Endothelial cell of umbilical vein (primary cell): ENCODE data around the gene LMF2. TPM values are rescaled to one million over a fixed set of nuclear protein-coding genes. Genes with fewer than 3 reads are reported as not detected.

ENCODE experiments used
- BruUV-seq: library from RNA; stranded (reverse); fragments of 400-500 nt; replicated peaks from 2 replicates; lab custom pipeline; 2021; lab: Mats Ljungman, UMichigan
- CTCF ChIA-PET: fragments of 300-600, 350-600 bp; sonication (Branson Sonifier 250); formaldehyde crosslinking; loops from one replicate; lab custom pipeline; 2021; ENCODE audit warnings: antibody characterized with exemption, inconsistent platforms; lab: Charles Lee
- POLR2A ChIA-PET: fragments of 300-600, 350-600 bp; sonication (Branson Sonifier 250); formaldehyde crosslinking; loops from one replicate; lab custom pipeline; 2021; ENCODE audit warnings: antibody characterized with exemption, inconsistent platforms; lab: Charles Lee
- DNase-seq: peaks from one replicate; pipeline ENCODE4 v3.0.0-alpha.2; 2011; ENCODE audit warnings: low read depth, low spot score
- FAIRE-seq: peaks from 2 replicates; lab custom pipeline; 2011; peaks lifted over from hg19 to GRCh38; lab: Jason Lieb, UNC
- H2AFZ ChIP-seq: 2 replicates; pipeline ENCODE4 v1.6.0; 2012; ENCODE audit warnings: low read depth, low read length, control low read depth, inconsistent platforms
- H3K27ac ChIP-seq: 2 replicates; pipeline ENCODE4 v1.5.1; 2011; ENCODE audit warnings: low read depth, mild to moderate bottlenecking, control low read depth, low read length, moderate library complexity; ENCODE audit not compliant: insufficient read depth
- H3K27me3 ChIP-seq, 2 experiments: 2 replicates each; pipeline versions ENCODE4 v1.6.0 to v1.6.1; 2011; ENCODE audit warnings: low read length in 2 of 2, mixed read lengths in 1 of 2; ENCODE audit not compliant: control insufficient read depth in 2 of 2, insufficient read depth in 2 of 2
- H3K36me3 ChIP-seq, 2 experiments: 2 replicates in 1 of 2; 3 replicates in 1 of 2; pipeline ENCODE4 v1.5.1; 2011; ENCODE audit warnings: low read length in 2 of 2, mild to moderate bottlenecking in 1 of 2, moderate library complexity in 1 of 2; ENCODE audit not compliant: control insufficient read depth in 2 of 2, insufficient read depth in 2 of 2; ENCODE audit errors: extremely low read depth in 1 of 2
- H3K4me1 ChIP-seq: 3 replicates; pipeline ENCODE4 v1.5.1; 2011; ENCODE audit warnings: mild to moderate bottlenecking, low read length; ENCODE audit not compliant: control insufficient read depth, insufficient read depth; ENCODE audit errors: extremely low read depth
- H3K4me2 ChIP-seq: 2 replicates; pipeline ENCODE4 v1.6.1; 2011; ENCODE audit warnings: low read length, control low read depth, mixed read lengths; ENCODE audit not compliant: insufficient read depth
- H3K4me3 ChIP-seq, 3 experiments: fragments of 200-600 bp in 1 of 3; sonication (generic), shearing (Covaris generic) in 1 of 3; replicated peaks in 1 of 3; 2 replicates each; pipeline ENCODE4 v1.5.1; 2011 to 2016; ENCODE audit warnings: control low read depth in 3 of 3, low read length in 3 of 3, mild to moderate bottlenecking in 2 of 3, inconsistent platforms in 1 of 3, low read depth in 1 of 3, moderate library complexity in 1 of 3; ENCODE audit not compliant: insufficient read depth in 1 of 3
- H3K79me2 ChIP-seq: 2 replicates; pipeline ENCODE4 v1.6.0; 2012; ENCODE audit warnings: low read length, inconsistent platforms; ENCODE audit not compliant: control insufficient read depth, insufficient read depth
- H3K9ac ChIP-seq: replicated peaks from 2 replicates; pipeline ENCODE3; 2011; ENCODE audit warnings: low read length, control low read depth; ENCODE audit not compliant: insufficient read depth; ENCODE audit errors: extremely low read depth
- H3K9me1 ChIP-seq: replicated peaks from 3 replicates; pipeline ENCODE4 v1.6.0; 2011; ENCODE audit warnings: mild to moderate bottlenecking, low read length; ENCODE audit not compliant: control insufficient read depth, insufficient read depth; ENCODE audit errors: extremely low read depth
- H3K9me3 ChIP-seq: replicated peaks from 2 replicates; pipeline ENCODE4 v1.5.1; 2012; ENCODE audit warnings: low read length, inconsistent platforms; ENCODE audit not compliant: control insufficient read depth, insufficient read depth
- H4K20me1 ChIP-seq: replicated peaks from 2 replicates; pipeline ENCODE3; 2011; ENCODE audit warnings: mild to moderate bottlenecking, low read length; ENCODE audit not compliant: control insufficient read depth, insufficient read depth; ENCODE audit errors: extremely low read depth
- CTCF ChIP-seq, 2 donors: IDR thresholded peaks; 1 replicate in 1 of 2; 2 replicates in 1 of 2; pipeline ENCODE4 v1.5.1; 2011; ENCODE audit warnings: low read length in 2 of 2, mild to moderate bottlenecking in 2 of 2, moderate library complexity in 2 of 2, control low read depth in 1 of 2, inconsistent platforms in 1 of 2, low read depth in 1 of 2; ENCODE audit not compliant: insufficient read depth in 1 of 2; ENCODE audit errors: extremely low read depth in 1 of 2
- EZH2 ChIP-seq: IDR thresholded peaks from 2 replicates; pipeline ENCODE4 v1.6.1; 2012; ENCODE audit warnings: borderline replicate concordance, low read depth, mild to moderate bottlenecking, moderate library complexity, low read length, inconsistent platforms; ENCODE audit not compliant: severe bottlenecking
- FOS ChIP-seq: IDR thresholded peaks from 2 replicates; pipeline ENCODE4 v1.6.1; 2011; ENCODE audit warnings: mild to moderate bottlenecking, low read length, moderate library complexity, borderline replicate concordance; ENCODE audit not compliant: insufficient read depth
- GATA2 ChIP-seq: IDR thresholded peaks from 2 replicates; pipeline ENCODE4 v1.7.0; 2011; ENCODE audit warnings: low read depth, mild to moderate bottlenecking, moderate library complexity, mixed read lengths, low read length; ENCODE audit not compliant: insufficient read length, insufficient read depth
- JUN ChIP-seq: IDR thresholded peaks from 2 replicates; pipeline ENCODE4 v1.6.1; 2011; ENCODE audit warnings: borderline replicate concordance, low read depth; ENCODE audit not compliant: insufficient read length, insufficient read depth
- MAX ChIP-seq: IDR thresholded peaks from 2 replicates; pipeline ENCODE4 v1.6.1; 2011; ENCODE audit not compliant: insufficient read depth, insufficient read length
- MYC ChIP-seq: IDR thresholded peaks from one replicate; pipeline ENCODE4 v1.6.1; 2011; ENCODE audit warnings: mild to moderate bottlenecking, low read depth, low read length
- POLR2A ChIP-seq: IDR thresholded peaks from 2 replicates; pipeline ENCODE4 v1.6.1; 2012; ENCODE audit warnings: low read depth, mild to moderate bottlenecking, control low read depth, low read length
- POLR2AphosphoS5 ChIP-seq: IDR thresholded peaks from 2 replicates; pipeline ENCODE4 v1.6.1; 2012; ENCODE audit warnings: low read depth, mild to moderate bottlenecking, control low read depth, low read length, moderate library complexity; ENCODE audit not compliant: insufficient read depth
- dilution Hi-C: fragments of 300-500 bp; cut with MboI; formaldehyde crosslinking; loops from one replicate; pipeline ENCODE4 v1.15.0; 2019; ENCODE audit warnings: low sequenced_read_pairs; ENCODE audit not compliant: extremely low pct_ligation_motif_present
- intact Hi-C: fragments of 100-400 bp; cut with micrococcal nuclease; formaldehyde crosslinking; loops from one replicate; pipeline ENCODE4 v1.10.0; 2022
- polyA plus RNA-seq, 4 experiments: library from polyadenylated mRNA; depleted of rRNA in 3 of 4; stranded (reverse) in 3 of 4; unstranded in 1 of 4; fragments of >200 nt; gene quantifications; 2 replicates each; pipeline versions ENCODE4 v1.2.1 to v1.2.3, GENCODE V29; 2011 to 2012; ENCODE audit warnings: missing spikeins in 1 of 4
- total RNA-seq: library from RNA; stranded (reverse); gene quantifications from 2 replicates; pipeline ENCODE4 v1.2.3, GENCODE V29; 2021

LMF2 gene
- total and polyA plus RNA-seq, 2 donors (not counting 3 experiments of a cell fraction or from before 2014, with no cell fraction given): 89.7 to 112 TPM

- Histone ChIP-seq H3K27ac (no peak overlapping the region), H3K27me3 (no peaks in the 10 kb centered on the region), H3K9ac (no peak overlapping the region), H4K20me1 (no peaks in the 10 kb centered on the region), H3K79me2 (no peaks in the 10 kb centered on the region), H3K4me2 (no peak overlapping the region), H3K9me1 (no peaks in the 10 kb centered on the region), H3K9me3 (no peaks in the 10 kb centered on the region), H2AFZ (no peak overlapping the region), H3K36me3 (peaks cover 0 to 34% of the 10 kb centered on the region in 2 experiments), H3K4me3 (no peak overlapping the region), H3K4me1 (no peaks in the 10 kb centered on the region)
- TF ChIP-seq MAX (no peak), CTCF (IDR thresholded peaks at IDR 0.05; ENCODE audit: extremely low read depth in 1 of 2, insufficient read depth in 1 of 2, low read depth in 1 of 2, low read length in 2 of 2) (no peak), GATA2 (no peak), JUN (no peak), POLR2A (no peak), MYC (no peak), EZH2 (no peak), POLR2AphosphoS5 (no peak), FOS (no peak)
- intact Hi-C loops: no loop called here
- no peak for FAIRE-seq
- dilution Hi-C loops: no loop called here
- no peak for DNase-seq
- POLR2A ChIA-PET: no interaction called here
- BruUV-seq: no TSS peak
- CTCF ChIA-PET: no interaction called here
These were observed 52.3 kb downstream of the LMF2 start for GRCh38 chr22:50455201-50455600.
